ENCODE measurements around the gene RPLP2.

GRCh38 chr11:829847-830294, 20.1 kb downstream of the RPLP2 start:
- TF ChIP-seq, protein P1, sequence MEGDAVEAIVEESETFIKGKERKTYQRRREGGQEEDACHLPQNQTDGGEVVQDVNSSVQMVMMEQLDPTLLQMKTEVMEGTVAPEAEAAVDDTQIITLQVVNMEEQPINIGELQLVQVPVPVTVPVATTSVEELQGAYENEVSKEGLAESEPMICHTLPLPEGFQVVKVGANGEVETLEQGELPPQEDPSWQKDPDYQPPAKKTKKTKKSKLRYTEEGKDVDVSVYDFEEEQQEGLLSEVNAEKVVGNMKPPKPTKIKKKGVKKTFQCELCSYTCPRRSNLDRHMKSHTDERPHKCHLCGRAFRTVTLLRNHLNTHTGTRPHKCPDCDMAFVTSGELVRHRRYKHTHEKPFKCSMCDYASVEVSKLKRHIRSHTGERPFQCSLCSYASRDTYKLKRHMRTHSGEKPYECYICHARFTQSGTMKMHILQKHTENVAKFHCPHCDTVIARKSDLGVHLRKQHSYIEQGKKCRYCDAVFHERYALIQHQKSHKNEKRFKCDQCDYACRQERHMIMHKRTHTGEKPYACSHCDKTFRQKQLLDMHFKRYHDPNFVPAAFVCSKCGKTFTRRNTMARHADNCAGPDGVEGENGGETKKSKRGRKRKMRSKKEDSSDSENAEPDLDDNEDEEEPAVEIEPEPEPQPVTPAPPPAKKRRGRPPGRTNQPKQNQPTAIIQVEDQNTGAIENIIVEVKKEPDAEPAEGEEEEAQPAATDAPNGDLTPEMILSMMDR (IDR thresholded peaks at IDR 0.05; ENCODE audit: low read depth, low read length, poor library complexity, severe bottlenecking): no peak
- TF ChIP-seq EZH2phosphoT487 (IDR thresholded peaks at IDR 0.05; ENCODE audit: borderline replicate concordance, low read length): no peak

Data from DOHH2 (cell line).